HG03097 (cell line): ENCODE results near the gene CTNNA1.

Source experiments
- ATAC-seq: cut with Tn5 transposase; IDR thresholded peaks from one replicate; pipeline ENCODE4 v1.9.1; 2021; ENCODE audit not compliant: unreplicated experiment, low FRiP score

CTNNA1 gene

DNA sequence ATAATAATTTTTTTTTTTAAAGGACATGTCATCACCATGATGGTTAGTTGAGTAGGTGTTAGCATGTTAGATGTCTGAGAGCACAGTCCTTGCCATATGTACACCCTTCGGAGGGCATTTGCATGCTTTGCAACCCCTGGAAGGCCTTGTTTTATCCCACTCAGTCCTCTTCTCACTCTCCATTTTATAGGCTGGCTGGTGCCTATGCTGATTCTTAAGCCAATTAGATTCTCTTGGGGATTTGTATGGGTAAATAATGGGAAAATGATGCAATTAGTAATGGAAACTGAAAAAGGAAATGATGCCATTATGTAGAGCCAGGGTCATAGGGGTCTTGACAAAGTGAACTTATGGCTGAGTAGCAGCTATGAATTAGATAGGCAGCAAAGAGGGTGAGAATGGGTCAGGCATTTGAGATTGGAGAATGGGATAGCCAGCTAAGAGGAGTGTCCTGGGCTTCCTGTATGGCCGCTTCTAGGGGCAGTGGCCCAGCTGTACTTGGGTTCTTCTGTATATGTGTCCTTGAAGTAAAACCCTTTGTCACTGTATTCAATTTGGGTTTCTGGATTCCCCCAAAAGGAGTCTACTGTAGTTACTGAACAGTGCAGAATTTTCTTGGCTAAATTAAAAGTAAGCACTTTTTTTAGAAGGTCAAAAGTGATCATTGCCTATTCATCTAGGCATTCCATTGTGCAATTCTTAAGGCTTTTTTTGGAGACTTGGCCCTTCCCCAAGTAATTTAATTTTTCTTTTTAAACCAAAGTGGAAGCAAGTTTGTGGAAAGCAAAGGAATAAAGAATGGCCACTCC lies 90.3 kb downstream of the CTNNA1 start:
- no peak for ATAC-seq

DNA sequence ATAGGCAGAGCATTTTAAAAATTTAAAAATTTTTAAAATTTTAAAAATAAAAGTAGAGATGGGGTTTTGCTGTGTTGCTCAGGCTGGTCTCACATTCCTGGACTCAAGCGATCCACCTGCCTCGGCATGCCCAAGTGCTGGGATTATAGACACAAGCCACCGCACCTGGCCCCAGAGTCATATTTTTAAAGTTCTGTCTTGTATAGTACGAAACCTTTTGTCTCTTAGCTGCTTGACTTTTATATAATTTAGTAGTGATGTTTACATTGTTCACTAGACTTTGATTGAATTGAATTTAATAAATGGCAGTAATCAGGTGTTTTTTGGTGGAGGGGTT lies 90.9 kb downstream of the CTNNA1 start:
- no peak for ATAC-seq

DNA sequence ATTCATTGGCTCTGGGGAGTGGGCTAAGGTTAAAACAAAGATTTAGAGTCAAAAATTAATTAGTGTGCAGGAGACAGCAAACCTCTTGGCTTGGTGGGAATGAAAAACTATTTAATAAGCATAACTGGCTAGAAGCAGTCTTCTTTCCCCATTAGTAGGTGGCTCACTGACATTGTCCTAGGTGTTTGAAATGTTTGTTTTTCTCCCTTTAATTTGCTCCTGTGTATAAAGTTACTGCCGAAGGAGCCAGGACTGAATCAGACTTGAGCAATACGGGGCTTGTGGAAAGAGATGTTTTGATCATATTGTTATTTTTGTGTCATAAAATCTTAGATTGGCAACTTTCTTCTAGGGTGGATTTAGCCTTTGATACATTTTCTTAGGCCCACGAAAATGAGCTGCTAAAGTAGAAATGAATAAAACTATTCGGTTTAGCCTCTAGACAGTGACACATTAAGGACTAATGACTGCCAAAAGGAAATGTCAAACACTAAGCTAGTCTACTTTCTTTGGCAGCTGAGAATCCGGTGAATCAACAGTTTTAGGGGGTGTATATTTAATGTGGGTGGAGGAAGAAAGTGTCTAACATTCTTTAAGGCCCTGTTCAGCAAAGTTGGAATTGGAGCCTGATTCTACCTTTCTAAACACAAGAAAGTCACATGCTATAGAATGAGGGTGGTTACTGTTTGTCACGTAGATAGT lies 91.7 kb downstream of the CTNNA1 start:
- ATAC-seq: no peak

DNA sequence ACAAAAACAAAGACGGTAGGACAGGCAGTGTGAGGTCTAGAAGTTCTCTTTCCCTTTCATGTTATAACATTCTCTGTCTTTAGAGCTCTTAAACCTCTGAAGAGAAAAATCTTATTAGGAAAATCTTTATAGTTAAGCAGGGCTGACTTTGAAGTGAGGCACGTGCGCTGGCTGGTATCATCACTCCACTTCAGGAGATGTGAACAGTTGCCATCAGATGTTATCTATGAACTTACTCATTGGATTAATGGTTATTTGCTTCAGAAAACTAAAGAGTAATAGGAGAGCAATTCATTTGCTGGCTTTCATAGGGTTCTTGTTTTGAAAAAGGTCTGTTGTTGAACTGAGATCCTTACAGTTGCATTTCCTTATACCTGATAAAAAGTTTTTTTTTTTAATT lies 96.2 kb downstream of the CTNNA1 start:
- no peak for ATAC-seq

DNA sequence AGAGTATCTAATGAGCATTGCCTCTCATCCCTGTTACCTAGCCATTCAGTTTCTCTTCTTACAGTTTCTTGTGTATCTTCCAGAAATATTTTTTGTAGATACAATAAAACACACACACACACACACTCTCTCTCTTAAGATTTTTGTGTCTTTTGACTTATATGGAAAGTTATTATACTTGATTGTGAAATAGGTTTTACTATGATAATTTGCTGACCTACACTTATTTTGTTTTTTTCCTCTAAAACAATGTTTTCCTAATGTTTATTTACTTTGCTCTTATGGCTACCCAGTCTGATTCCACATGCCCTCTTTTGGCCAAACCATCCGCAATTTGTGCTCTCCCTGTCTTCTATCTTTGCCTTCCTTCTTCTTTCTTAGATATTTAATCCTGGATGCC lies 96.7 kb downstream of the CTNNA1 start:
- no peak for ATAC-seq

DNA sequence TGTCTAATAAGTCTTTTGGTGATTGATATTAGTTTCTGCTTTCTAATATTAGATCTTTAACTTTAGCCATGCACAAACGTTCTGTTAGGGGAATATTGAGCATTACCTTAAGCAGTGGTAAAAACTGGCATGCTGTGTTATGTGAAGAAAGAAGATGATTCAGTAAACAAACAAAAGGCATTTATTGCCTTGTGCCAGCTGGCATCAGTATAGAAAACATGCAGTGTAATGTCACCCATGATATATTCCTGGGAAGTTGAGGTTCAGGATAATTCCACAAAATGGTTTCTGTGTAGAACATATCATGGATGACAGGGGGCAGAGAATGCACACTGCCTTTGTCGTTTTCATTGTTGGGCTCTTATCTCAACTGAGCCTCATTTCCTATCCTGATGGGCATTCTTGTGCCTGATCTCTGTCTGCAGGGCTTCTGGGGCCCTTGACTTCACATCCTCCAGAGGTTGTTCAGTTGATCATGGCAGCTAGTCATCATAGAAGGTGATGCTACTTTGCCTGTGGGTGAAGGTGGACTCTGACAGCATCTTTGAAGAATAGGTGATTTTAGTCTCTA lies 97.7 kb downstream of the CTNNA1 start:
- ATAC-seq: no peak

DNA sequence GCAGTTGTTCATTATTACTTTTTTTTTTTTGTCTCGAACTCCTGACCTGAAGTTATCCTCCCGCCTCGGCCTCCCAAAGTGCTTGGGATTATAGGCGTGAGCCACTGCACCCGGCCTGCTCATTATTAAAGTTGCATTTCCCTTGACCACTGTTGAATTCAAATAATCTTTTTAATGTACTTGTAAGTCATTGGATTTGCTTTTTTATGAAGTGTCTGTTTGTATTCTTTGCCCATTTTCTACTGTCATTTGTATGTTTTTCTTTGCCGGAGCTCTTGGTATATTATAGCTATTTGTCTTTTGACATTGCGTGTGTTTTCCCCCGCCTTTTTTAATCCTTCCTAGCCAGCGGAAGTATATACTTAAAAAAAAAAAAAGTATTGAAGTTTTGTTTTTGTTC lies 99.9 kb downstream of the CTNNA1 start:
- ATAC-seq: no peak

DNA sequence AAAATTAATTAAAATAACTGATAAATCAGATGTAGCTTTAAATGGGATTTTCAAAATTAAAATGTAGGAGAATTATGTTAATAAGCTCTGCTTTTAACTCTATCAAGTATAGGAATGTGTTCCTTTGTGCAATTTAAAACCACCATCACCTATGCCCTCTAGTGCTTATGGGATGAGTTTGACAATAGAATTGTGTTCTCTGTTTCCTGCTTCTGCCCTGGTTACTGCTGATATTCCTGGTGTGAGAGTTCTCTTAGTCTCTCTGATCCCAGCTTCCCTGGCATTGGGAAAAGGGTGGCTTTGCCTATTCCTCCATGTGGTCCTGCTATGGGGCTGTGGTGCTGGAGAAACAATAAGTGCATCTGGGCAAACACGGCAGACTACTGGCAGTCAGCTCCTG lies 113.8 kb downstream of the CTNNA1 start:
- ATAC-seq: no peak

DNA sequence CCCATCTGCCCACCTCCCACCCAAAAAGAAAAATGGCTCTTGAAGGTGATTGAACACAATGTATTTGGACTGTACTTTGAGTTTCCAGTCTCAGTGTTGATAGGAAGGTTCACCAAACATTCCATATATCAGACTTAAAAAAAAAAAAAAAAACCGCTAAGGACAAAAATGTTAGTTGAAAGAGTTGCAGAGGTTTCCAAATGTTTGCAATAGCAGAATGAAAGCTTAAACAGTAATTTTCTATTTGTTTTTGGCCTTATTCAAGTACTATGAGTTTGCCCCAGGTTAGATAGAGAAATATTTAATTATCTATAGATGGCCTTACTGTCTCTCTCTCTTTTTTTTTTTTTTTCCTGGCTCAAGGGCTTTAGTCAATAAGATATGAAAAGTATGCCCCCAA lies 115.8 kb downstream of the CTNNA1 start:
- no peak for ATAC-seq

DNA sequence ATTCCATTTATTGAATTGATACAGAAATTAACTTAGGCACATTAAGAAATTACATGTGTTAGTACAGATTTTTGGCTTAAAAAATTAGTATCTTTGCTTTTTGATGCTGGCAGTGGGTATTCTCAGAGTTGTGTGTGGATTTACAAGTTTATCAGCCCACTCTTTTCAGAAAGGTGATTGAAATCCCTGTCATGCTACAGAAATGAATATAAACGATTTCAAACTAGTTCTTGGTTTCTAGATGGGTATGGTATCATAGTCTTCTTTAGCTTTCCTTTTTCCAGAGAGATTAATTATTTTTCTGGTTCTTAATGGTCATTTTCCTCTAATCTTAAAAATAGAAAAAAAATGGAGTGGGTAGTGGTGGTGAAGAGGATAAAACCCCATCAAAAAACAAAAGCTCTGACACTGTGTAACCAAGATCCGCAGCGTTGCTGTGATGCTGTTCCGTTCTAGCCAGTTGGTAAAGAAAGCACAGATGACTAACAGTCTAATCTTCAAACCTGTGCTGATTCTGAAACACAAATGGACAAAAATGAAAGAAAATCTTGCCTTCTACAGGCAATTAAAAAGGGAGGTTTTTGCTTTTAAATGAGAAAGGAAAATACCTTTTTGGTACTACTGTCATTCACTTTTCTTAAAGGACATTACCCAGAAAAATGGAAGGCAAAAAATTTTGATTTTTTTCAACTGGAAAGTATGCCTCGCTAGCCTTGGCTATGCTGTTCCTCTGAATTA lies 116.7 kb downstream of the CTNNA1 start:
- ATAC-seq: no peak

DNA sequence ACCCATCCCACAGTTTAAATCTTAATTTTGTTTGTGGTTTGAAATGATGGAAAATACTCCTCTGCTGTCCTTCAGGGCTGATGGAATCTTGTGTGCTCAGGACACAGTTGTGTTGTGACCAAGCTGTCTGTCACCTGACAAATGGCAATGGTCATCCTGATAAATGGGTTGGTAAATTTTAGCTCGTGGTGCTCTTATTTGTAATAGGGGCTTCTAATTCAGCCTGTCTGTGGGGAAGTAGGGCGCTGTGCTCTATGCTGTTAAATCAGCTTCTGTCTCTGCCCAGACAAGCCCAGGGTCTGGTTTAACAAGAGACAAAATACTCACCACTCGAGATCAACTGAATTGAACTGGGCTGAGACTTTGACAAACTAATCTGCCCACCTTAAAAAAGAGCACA lies 117.4 kb downstream of the CTNNA1 start:
- ATAC-seq: no peak

DNA sequence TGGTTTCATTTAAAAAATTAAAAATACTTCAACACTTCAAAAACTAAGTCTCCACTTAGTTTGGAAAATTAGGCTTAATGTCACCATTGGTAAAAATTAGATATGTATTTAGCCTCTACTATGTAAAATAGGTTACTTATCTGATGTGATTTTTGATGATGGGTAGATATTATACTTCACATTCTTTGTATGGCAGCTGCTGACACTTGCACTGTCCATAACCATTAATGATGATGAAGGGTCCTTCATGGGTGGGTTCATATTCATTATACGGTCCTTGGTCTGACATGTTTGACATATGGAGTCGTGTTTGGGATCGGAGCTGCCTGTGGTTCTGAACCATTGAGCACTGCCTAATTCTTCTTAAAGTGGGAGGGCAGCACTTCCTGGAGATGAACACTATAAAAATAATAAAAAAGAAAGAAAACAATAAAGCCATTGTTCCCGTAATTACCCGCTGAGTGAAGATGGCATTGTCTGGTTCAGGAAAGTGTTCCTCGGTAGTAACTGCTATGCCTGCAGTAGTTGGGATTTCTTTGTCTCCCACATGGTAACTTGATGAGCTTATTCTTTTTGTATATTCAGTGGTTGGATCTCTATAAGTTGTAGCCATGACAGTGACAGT lies 119.7 kb downstream of the CTNNA1 start:
- ATAC-seq: no peak

DNA sequence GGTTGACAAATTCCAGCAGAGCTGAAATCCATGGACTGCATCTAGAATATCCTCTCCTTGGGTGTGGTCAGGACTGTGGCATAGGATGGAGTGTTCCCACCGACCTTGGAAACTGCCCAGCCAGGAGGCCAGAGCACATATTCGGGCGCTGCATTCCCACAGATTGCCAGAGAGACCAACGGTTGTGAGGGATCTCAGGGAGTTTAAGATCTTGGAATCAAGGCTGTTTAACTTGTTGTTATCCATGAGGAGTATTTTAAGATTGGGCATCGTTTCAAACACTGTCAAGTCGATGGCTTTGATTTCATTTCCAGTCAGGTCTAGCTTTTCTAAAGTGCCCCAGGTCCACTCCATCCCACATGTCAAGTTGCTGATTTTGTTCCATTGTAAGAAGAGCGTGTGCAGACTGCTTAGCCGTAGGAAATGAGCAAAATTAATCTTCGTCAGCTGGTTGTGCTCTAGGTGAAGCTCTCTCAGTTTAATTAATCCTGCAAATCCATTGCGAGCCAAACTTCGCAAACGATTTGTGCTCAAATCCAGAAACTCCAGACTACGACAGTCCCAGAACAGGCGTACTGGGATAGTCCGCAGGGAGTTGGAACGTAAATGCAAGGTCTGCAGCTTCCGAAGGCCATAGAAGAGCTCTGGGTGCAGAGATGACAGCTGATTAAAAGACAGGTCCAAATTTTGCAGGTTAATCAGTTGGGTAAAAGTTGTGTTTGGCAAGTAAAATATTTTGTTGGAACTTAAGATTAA lies 120.4 kb downstream of the CTNNA1 start:
- no peak for ATAC-seq

DNA sequence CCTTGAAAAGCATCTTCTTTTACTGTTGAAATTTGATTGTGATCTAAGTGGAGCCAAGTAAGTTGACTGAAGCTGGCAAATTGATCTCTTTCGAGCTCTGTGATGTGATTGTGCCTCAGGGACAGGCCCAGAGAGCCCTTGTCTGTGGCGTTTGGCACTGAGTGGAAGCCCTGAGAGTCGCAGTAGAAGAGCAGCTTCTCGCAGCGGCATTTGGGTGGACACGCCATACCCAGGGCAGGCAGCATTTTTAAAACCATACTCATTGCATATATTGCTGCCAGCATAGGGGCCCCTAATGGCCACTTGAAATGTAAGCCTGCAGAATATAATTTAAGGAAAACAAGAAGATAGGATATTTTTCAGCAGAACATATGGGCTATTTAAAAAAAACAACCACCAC lies 121.0 kb downstream of the CTNNA1 start:
- no peak for ATAC-seq

DNA sequence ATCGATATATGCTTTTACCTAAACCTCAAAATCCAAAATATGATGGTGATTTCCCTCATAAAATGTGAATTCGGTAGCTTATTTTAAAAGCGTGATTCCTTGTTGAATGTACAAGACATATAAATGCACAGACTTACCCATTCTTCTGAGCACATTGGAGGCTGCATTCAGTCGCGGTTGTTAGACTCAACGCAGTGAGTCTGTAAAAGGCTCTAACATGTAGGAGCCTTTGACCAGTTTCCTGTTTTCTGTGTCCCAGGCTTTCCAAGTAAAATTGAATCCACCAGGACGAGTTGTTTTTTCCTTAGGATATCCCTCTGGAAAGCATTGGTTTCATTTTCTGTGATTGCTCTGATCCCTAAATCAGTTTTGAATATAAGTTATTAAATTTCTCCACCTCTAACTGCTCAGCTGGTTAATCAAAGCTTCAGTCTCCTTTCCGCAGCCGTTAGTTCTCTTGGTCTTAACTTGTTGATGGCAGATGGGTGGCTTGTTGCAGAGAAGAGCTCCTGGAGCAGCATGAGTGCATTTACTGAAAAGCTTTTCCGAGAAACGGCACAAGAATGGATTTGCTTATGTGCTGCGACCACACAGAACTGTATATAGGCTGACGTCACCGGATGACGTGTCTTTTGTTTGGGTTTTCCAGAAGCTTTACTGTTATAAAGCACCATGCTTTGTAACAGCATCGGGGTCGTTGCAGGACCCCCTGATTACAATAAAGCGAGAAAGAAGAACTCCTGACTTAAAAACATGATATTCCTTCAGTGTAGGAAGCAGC lies 121.7 kb downstream of the CTNNA1 start, which contains the start of gene LRRTM2:
LRRTM2 (minus strand) TSS at position 565 of the 781 bp plus-strand sequence; CDS start at position 141, 424 bp downstream.
- ATAC-seq: no peak

DNA sequence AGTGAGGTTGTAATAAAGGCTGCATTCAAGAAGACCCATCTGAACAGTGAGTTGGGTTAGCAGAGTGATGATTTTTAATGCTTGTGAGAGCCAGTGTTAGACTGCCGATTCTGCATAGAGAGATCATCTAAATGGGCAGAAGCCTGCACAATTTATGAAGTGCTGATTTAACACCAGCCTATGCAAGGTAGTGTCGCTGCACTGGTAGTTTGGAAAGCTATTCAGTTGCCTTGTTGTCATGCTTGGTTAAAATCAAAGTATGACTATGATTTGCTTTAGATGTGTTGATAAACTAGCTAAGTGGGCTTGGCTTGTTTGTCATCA lies 122.3 kb downstream of the CTNNA1 start:
- ATAC-seq: no peak

DNA sequence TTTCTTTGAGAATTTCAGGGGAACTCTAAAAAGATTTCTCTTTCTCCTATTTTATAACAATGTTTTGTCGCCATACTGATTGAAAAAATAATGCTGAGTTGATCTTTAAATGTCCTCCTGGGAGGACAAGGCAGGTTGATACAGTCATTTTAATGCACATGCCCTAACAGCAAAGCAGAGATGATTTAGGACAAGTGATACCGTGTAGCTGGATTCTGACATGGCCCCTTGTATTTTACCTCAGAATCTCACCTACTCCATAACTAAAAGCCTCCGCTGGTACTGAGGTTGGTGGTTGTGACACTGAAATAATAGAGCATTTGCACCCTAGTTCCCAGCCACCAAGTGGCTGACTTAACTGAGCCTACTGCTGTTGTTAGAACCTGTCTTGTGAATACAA lies 122.7 kb downstream of the CTNNA1 start:
- ATAC-seq: no peak

DNA sequence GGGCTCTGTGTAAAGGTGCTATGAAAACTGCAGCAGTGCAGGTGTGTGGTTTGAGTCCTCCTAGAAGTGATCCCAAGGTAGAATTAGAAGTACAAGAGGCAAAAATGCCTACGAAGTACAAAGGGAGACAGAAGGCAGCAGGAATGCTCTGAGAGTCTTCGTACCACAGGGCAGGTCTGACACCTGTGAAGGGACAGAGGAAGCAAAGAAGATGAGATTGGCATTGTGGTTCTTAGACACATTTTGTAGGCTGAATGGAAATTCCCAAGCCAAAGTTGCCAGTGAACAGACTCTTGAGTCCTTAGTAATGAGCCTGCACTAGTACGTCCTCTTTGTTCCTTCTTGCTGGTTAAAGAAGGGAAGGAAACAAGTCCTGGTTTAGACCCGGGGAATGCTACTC lies 123.6 kb downstream of the CTNNA1 start:
- no peak for ATAC-seq

DNA sequence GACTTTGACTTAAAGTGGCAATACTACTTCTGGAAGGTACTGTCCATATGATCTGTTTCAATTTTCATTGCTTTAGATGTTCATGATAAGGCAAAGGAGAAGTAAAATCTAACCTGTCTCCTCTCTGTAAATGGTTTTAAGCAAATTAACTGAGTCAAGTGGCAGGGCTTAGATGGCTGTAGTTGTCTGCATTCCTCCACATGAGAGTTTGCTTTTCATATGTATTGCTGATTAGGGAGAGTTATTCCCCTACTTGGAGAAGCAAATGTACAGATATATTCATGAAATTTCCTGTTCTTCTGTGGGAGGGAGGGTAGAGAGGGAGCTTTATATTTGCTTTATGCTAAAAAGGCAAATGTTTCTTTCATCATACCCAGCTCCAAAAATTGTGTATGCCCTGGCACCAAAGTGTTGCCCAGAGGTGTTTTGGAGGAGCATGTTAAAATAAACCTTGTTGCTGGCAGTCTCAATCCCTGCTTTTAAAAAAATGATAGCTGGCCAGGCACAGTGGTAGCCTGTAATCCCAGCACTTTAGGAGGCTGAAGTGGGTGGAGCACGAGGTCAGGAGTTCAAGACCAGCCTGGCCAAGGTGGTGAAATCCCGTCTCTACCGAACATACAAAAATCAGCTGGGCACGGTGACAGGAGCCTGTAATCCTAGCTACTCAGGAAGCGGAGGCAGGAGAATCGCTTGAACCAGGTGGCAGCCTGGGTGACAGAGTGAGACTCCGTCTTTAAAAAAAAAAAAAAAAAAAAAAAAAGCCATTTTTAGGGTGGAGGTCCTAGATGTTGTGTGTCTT lies 125.4 kb downstream of the CTNNA1 start:
- ATAC-seq: no peak
